Endometrium (tissue), 2 donors: ENCODE results near the gene FHAD1.

Experiments
- FAIRE-seq: peaks from 2 replicates; lab custom pipeline; 2012; peaks lifted over from hg19 to GRCh38; lab: Jason Lieb, UNC
- donor health status: control.
- donor health status: control.

FHAD1 gene

DNA sequence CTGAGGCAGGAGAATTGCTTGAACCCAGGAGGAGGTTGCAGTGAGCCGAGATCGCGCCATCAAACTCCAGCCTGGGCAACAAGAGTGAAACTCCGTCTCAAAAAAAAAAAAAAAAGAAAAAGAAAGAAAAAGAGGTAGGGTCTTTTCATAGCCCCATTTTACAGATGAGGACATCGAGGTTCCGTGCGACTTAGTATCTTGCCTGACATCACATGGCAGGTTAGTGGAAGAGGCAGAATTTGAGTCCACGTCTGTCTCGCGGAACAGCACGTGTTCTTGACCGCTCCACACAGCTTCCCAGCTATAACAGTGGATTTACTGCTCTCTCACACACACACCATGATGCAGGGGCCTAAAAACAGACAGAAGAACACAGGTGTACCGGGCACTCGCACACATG, 192.3 kb downstream of the FHAD1 start:
- FAIRE-seq: no peak

DNA sequence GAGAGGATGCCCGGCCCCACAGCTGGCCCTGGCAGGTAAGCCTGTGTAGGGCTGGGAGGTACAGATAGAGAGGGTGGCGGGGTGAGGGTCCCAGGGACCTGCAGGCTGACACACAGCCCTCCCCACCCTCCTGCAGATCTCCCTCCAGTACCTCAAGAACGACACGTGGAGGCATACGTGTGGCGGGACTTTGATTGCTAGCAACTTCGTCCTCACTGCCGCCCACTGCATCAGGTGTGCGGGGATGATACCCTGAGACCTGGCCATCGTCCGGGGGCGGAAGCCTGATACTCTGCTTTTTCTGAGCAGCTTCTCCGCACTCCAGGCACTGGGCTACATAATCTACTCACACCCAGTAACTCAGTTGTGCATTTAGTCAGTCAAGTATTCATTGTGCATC, 193.3 kb downstream of the FHAD1 start:
- no peak for FAIRE-seq

DNA sequence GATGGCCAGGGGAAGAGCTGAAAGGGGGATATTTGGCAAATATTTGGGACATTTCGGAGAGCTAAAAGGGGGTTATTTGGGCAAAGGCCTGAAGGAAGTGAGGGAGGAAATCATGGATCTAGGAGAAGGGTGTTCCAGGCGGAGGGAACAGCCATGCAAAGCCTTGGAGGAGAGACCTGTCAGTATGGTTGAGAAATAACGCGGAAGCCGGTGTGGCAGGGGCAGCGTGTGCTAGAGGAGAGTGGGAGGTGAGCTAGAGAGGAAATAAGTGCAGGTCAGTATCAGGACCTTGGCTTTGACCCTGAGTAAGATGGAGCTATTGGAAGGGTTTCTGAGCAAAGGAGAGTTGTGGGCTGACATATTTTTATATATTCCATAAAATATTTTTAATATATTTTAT, 194.2 kb downstream of the FHAD1 start:
- no peak for FAIRE-seq

DNA sequence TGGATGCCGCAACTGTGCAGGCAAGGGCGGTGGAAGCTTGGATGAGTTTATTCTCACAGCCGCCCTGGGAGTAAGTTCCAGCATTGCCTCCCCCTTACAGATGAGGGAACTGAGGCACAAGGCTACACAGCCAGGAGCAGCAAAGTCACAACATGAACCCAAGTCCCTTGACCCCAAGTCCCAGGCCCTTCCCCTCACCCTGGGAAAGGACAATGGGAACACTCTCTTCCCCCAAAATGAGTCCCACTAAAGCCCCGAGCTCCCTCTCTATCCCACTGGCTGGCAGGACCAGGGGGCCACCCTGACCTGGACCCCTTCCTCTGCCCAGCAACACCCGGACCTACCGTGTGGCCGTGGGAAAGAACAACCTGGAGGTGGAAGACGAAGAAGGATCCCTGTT, 195.1 kb downstream of the FHAD1 start:
- no peak for FAIRE-seq

DNA sequence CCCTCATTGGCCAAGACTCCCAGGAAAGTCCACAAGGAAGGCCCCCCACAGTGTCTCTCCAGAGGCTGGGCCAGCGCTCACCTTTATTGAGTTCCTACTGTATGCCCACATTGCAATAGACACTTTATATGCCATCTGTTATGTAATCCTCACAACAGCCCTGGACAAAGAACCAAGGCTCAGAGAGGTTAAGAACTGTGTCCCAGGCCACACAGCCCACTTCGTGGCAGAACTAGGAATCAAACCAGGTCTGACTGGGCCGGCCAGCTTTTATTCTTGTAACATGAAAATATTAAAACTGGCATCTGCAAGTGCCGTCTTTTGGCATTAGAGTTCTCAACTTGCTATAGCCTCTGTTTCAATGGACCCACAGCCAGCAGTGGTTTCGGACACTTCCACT, 195.7 kb downstream of the FHAD1 start:
- FAIRE-seq: no peak

DNA sequence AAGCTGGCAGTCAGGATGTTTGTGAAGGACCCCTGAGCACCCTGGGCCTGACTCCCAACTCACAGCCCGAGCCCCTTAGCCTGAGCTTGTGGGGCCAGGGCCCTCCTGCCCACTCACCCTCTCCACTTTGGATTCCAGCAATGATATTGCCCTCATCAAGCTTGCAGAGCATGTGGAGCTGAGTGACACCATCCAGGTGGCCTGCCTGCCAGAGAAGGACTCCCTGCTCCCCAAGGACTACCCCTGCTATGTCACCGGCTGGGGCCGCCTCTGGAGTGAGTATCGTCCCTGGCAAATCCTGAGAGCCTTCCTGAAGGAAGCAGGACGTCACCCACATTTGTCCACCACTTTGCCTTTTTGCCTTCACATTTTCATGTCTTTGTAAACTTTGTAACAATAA, 196.3 kb downstream of the FHAD1 start:
- no peak for FAIRE-seq

DNA sequence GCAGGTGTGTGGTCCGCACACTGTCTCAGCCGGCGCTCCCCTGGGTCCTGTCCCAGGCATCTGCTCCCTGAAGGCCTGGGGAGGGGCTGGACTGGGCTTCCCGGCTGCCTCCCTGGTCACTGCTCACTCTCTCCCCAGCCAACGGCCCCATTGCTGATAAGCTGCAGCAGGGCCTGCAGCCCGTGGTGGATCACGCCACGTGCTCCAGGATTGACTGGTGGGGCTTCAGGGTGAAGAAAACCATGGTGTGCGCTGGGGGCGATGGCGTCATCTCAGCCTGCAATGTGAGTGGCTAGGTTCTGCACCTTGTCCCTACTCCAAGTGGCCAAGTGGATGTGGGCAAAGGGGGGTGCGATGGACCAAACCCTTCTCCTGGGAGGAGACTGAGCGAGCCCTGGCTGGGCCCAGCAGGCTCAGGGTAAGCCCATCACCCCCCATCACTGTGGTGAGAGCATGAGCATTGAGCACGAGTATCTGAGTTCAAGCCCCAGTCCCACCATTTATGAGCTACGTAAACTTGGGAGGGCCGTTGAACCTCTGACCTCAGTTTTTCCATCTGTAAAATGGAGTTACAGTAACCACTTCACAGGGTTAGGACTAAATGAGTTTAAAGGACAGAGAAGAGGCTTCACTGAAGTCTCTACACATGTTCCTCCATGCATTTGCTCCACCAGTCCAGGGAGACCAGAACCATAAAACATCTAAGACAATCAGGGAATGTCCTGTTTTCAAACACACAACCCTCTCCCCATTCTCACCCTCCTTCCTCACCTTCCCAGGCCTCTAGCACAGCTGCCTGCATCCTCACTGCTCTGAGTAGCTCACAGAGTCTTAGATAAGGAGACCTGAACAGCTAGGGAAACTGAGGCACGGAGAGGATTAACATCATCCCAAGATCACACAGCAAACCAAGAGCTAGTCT, 197.7 kb downstream of the FHAD1 start:
- no peak for FAIRE-seq

DNA sequence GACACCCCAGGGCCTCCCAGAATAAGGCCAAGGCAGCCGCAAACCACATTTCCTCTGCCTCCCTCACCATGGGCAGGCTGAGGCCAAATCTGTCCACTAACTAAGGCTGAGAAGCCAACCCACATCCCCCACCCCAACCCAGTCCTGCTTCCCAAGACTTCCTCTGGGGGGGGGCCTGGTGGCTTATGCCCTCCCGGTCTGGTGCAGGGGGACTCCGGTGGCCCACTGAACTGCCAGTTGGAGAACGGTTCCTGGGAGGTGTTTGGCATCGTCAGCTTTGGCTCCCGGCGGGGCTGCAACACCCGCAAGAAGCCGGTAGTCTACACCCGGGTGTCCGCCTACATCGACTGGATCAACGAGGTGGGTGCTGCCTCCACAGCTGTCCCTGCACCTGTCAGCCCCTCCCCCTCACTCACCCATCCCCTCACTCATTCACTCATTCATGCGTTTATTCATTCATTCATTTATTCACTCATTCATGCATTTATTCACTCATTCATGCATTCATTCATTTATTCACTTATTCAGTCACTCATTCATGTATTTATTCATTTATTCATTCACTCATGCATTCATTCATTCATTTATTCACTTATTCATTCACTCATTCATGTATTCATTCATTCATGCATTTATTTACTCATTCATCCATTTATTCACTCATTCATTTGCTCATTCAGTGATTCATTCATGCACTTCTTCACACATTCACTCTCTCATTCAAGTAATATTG, 198.5 kb downstream of the FHAD1 start:
- no peak for FAIRE-seq

DNA sequence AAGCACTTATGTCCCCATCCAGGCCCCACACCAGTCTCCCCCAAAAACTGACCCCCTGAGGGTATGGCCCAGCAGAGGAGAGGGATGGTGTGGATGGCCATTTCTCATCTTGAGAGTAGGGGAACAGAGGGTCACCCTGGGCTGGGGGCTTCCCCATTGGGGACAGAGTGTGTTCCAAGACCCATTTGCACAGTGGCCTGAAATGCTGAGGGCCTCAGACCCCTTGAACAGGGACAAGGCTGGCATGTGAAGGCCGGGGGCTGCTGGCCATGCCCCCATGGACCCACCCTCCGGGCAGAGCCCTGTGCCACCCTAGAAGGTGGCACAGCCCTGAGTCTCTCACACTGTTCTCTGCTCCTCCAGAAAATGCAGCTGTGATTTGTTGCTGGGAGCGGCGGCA, 199.2 kb downstream of the FHAD1 start:
- no peak for FAIRE-seq
